Thoracic aorta (tissue), 2 donors: ENCODE data around the gene RPS26. TPM values are rescaled to one million over a fixed set of nuclear protein-coding genes. Genes with fewer than 3 reads are reported as not detected.

Experiments
- ATAC-seq: fragments of 150-250 bp; one replicate; pipeline ENCODE4 v1.8.0; 2017; ENCODE audit warnings: low read depth; ENCODE audit not compliant: insufficient number of reproducible peaks, low FRiP score
- DNase-seq: peaks from one replicate; pipeline ENCODE4 v3.0.0-alpha.2; 2020; ENCODE audit warnings: low spot score
- H3K27ac ChIP-seq, 2 donors: fragments of 200-600 bp; sonication (generic); 1 replicate in 1 of 2; 2 replicates in 1 of 2; pipeline ENCODE4 v1.5.1; 2016; ENCODE audit warnings: mild to moderate bottlenecking in 2 of 2, moderate library complexity in 2 of 2
- H3K27me3 ChIP-seq: fragments of 200-600 bp; sonication (generic); replicated peaks from 2 replicates; pipeline ENCODE4 v1.6.0; 2016; ENCODE audit warnings: mild to moderate bottlenecking; ENCODE audit not compliant: insufficient read depth
- H3K36me3 ChIP-seq: fragments of 200-600 bp; sonication (generic); one replicate; pipeline ENCODE4 v1.5.1; 2016
- H3K4me1 ChIP-seq, 2 donors: fragments of 200-600 bp; sonication (generic); 1 replicate in 1 of 2; 2 replicates in 1 of 2; pipeline versions ENCODE4 v1.5.1 to v1.6.0; 2016; ENCODE audit warnings: low read depth in 2 of 2, mild to moderate bottlenecking in 1 of 2; ENCODE audit not compliant: control insufficient read depth in 1 of 2
- H3K4me3 ChIP-seq: fragments of 200-600 bp; sonication (generic); 2 replicates; pipeline ENCODE4 v1.5.1; 2016; ENCODE audit warnings: mild to moderate bottlenecking
- H3K9me3 ChIP-seq: fragments of 200-600 bp; sonication (generic); 2 replicates; pipeline ENCODE4 v1.5.1; 2016
- total RNA-seq, 2 donors: library from RNA; depleted of rRNA; stranded (reverse); fragments of >200 nt; gene quantifications; one replicate each; pipeline versions ENCODE4 v1.1.0 to v1.2.3, GENCODE V29; 2016
- TF ChIP-seq, protein P1 (sequence below): fragments of 200-600 bp; sonication (generic); IDR thresholded peaks from one replicate; pipeline ENCODE4 v1.5.1; 2019; ENCODE audit warnings: antibody characterized with exemption

Gene RPS26
- total RNA-seq, 2 donors from 2014 or later: 103 to 1,114 TPM

DNA sequence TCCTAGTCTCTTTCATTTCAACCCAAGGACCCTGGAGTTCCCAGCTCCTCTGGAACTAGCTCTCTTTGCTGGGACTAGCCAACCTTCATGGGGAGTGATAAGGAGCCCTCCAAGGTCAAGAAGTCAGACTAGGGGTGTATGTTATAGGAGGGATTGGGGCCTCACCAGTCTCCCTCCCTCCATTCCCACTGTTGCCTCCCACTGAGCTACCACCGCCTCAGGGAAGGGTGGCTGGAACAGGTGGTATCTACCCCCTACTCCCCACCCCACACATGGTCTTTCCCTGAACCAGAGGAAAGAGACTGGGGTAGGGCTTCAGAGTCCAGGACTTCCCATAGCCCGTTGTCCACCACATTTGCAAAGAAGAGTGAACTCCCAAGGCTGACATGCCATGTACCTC lies 40.7 kb downstream of the RPS26 start:
- Histone ChIP-seq H3K4me3 (no peak overlapping the region), H3K9me3 (no peaks in the 10 kb centered on the region), H3K36me3 (no peaks in the 10 kb centered on the region), H3K27me3 (no peaks in the 10 kb centered on the region), H3K4me1 (peaks cover 5 to 21% of the 10 kb centered on the region in 2 donors), H3K27ac (no peak overlapping the region)
- no peak for ATAC-seq
- DNase-seq: no peak
- TF ChIP-seq, protein P1, sequence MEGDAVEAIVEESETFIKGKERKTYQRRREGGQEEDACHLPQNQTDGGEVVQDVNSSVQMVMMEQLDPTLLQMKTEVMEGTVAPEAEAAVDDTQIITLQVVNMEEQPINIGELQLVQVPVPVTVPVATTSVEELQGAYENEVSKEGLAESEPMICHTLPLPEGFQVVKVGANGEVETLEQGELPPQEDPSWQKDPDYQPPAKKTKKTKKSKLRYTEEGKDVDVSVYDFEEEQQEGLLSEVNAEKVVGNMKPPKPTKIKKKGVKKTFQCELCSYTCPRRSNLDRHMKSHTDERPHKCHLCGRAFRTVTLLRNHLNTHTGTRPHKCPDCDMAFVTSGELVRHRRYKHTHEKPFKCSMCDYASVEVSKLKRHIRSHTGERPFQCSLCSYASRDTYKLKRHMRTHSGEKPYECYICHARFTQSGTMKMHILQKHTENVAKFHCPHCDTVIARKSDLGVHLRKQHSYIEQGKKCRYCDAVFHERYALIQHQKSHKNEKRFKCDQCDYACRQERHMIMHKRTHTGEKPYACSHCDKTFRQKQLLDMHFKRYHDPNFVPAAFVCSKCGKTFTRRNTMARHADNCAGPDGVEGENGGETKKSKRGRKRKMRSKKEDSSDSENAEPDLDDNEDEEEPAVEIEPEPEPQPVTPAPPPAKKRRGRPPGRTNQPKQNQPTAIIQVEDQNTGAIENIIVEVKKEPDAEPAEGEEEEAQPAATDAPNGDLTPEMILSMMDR: no peak

DNA sequence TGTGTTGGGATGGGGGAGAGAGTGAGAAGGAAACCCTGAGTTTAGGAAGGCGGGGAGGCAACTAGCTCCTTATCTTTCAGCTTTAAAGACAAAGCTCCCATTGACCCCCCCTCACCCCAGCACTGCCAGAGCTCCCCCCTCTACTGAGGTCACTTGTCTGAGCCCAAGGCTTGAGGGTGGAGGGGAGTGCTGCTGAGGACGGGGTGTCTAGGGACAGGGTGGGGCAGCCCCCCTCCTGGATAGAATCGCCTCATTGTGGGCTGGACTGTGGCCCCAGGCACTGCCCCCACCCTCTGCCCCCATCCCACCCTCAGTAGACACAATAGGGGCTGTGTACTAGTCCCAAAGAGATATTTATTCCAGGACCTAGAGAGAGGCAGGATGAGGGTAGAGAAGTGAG lies 41.2 kb downstream of the RPS26 start:
- no peak for DNase-seq
- H3K4me1 ChIP-seq: peaks cover 5 to 21% of the 10 kb centered on the region in 2 donors
- no peak for ATAC-seq
- no peaks in the 10 kb centered on the region for H3K36me3 ChIP-seq
- H3K9me3 ChIP-seq: no peaks in the 10 kb centered on the region
- H3K4me3 ChIP-seq: no peak overlapping the region
- no peaks in the 10 kb centered on the region for H3K27me3 ChIP-seq
- no peak overlapping the region for H3K27ac ChIP-seq
- TF ChIP-seq, protein P1: no peak

DNA sequence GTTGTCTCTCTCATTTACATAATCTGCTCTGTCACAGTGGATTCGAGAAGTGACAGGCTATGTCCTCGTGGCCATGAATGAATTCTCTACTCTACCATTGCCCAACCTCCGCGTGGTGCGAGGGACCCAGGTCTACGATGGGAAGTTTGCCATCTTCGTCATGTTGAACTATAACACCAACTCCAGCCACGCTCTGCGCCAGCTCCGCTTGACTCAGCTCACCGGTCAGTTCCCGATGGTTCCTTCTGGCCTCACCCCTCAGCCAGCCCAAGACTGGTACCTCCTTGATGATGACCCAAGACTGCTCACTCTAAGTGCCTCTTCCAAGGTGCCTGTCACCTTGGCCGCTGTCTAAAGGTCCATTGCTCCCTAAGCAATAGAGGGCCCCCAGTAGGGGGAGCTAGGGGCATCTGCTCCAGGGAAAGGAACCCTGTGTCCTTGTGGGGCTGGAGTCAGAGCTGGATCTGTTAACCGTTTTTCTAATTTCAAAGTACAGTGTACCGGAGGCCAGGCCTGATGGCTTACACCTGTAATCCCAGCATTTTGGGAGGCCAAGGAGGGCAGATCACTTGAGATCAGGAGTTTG lies 43.3 kb downstream of the RPS26 start:
- H3K9me3 ChIP-seq: no peaks in the 10 kb centered on the region
- H3K27me3 ChIP-seq: no peaks in the 10 kb centered on the region
- no peak overlapping the region for H3K4me3 ChIP-seq
- no peak overlapping the region for H3K27ac ChIP-seq
- ATAC-seq: no peak
- TF ChIP-seq, protein P1: no peak
- peaks cover 4 to 6% of the 10 kb centered on the region in 2 donors for H3K4me1 ChIP-seq
- DNase-seq: no peak
- no peaks in the 10 kb centered on the region for H3K36me3 ChIP-seq

DNA sequence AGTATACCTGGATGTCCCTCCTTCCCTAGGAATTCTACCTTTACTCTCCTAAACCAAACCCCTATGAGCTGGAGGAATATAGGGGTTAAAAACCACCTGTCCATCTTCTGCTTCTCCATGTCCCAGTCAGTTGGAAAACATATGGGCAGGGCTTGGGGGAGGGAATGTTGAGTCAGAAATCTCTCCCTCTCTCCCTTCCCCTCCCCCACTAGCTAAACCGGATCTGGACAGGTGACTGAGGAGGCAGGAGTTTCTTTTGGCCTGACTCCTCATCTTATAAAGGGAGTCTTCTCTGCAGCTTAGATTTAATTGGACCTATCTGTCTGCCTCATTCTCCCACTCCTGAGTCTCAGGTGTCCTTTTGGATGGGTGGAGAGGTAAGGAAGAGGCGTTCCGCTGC lies 44.4 kb downstream of the RPS26 start:
- no peaks in the 10 kb centered on the region for H3K27me3 ChIP-seq
- TF ChIP-seq, protein P1: no peak
- H3K9me3 ChIP-seq: no peaks in the 10 kb centered on the region
- H3K4me1 ChIP-seq: no peaks in the 10 kb centered on the region
- H3K27ac ChIP-seq: no peak overlapping the region
- no peaks in the 10 kb centered on the region for H3K36me3 ChIP-seq
- ATAC-seq (no peak), DNase-seq (no peak)
- H3K4me3 ChIP-seq: no peak overlapping the region

DNA sequence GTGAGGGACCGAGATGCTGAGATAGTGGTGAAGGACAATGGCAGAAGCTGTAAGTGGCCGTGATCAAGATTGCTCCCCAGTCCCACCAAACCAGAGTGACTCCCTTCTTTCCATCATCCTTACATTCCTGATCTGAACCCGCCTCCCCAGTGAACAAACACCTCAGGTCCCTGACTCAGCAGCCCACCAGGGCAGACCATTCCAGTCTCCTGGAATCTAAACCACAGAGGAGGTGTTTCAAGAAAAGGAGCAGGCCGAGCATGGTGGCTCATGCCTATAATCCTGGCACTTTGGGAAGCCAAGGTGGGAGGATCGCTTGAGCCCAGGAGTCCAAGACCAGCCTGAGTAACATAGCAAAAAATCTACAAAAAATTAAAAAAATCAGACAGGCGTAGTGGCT lies 44.9 kb downstream of the RPS26 start:
- Histone ChIP-seq H3K4me1 (no peaks in the 10 kb centered on the region), H3K27me3 (no peaks in the 10 kb centered on the region), H3K9me3 (no peaks in the 10 kb centered on the region), H3K36me3 (no peaks in the 10 kb centered on the region), H3K27ac (no peak overlapping the region), H3K4me3 (no peak overlapping the region)
- DNase-seq (no peak), ATAC-seq (no peak)
- TF ChIP-seq, protein P1: no peak
